GM23338 (cell line): ENCODE data around the gene VWC2. TPM values are rescaled to one million over a fixed set of nuclear protein-coding genes. Genes with fewer than 3 reads are reported as not detected.

Source experiments
- ATAC-seq: fragments of 200-7000 bp; cut with Tn5 transposase; 3 replicates; pipeline ENCODE4 v1.9.1; 2020
- DNase-seq: peaks from one replicate; pipeline ENCODE4 v3.0.0-alpha.2; 2015; ENCODE audit warnings: low spot score
- H2AFZ ChIP-seq: fragments of 200-600 bp; sonication (generic); 2 replicates; pipeline ENCODE4 v1.8.0; 2016; ENCODE audit warnings: antibody characterized with exemption, mild to moderate bottlenecking, moderate library complexity
- H3F3A ChIP-seq: fragments of 200-600 bp; sonication (generic); replicated peaks from 2 replicates; pipeline ENCODE4 v1.8.0; 2017; ENCODE audit warnings: antibody characterized with exemption, mixed run types, low read depth
- H3K27ac ChIP-seq: fragments of 200-600 bp; sonication (generic); 2 replicates; pipeline ENCODE4 v1.6.1; 2016; ENCODE audit warnings: low read depth
- H3K27me3 ChIP-seq: fragments of 200-600 bp; sonication (generic); 2 replicates; pipeline ENCODE4 v1.8.0; 2016; ENCODE audit warnings: mild to moderate bottlenecking, mixed run types, moderate library complexity; ENCODE audit not compliant: insufficient read depth
- H3K36me3 ChIP-seq: fragments of 200-600 bp; sonication (generic); 2 replicates; pipeline ENCODE4 v1.8.0; 2016; ENCODE audit warnings: mild to moderate bottlenecking; ENCODE audit not compliant: insufficient read depth
- H3K4me1 ChIP-seq: fragments of 200-600 bp; sonication (generic); 2 replicates; pipeline ENCODE4 v1.8.0; 2016; ENCODE audit warnings: mild to moderate bottlenecking, moderate library complexity; ENCODE audit not compliant: insufficient read depth
- H3K4me2 ChIP-seq: fragments of 200-600 bp; sonication (generic); 2 replicates; pipeline ENCODE4 v1.7.1; 2017; ENCODE audit warnings: mixed run types
- H3K4me3 ChIP-seq: fragments of 200-600 bp; sonication (generic); 2 replicates; pipeline ENCODE4 v1.6.1; 2016; ENCODE audit warnings: mixed run types
- H3K79me2 ChIP-seq: fragments of 200-600 bp; sonication (generic); replicated peaks from 2 replicates; pipeline ENCODE4 v1.8.0; 2017; ENCODE audit warnings: mild to moderate bottlenecking; ENCODE audit not compliant: insufficient read depth
- H3K9me2 ChIP-seq: fragments of 200-600 bp; sonication (generic); 2 replicates; pipeline ENCODE4 v1.8.0; 2017; ENCODE audit not compliant: insufficient read depth
- H4K20me1 ChIP-seq: fragments of 200-600 bp; sonication (generic); replicated peaks from 2 replicates; pipeline ENCODE4 v1.8.0; 2017; ENCODE audit warnings: mild to moderate bottlenecking; ENCODE audit not compliant: insufficient read depth
- H3K27ac Mint-ChIP-seq: 2 replicates; pipeline ENCODE4 v1.8.0; 2020; ENCODE audit warnings: inconsistent platforms, mild to moderate bottlenecking, moderate library complexity, mixed read lengths
- H3K27me3 Mint-ChIP-seq: 3 replicates; pipeline ENCODE4 v1.8.0; 2022; ENCODE audit warnings: low read depth, mild to moderate bottlenecking, moderate library complexity, mixed read lengths, inconsistent platforms; ENCODE audit not compliant: insufficient read depth, poor library complexity
- H3K36me3 Mint-ChIP-seq: 3 replicates; pipeline ENCODE4 v1.8.0; 2021; ENCODE audit warnings: low read depth, mild to moderate bottlenecking, inconsistent platforms, moderate library complexity, mixed read lengths
- H3K4me1 Mint-ChIP-seq: 3 replicates; pipeline ENCODE4 v1.8.0; 2020; ENCODE audit warnings: mild to moderate bottlenecking, inconsistent platforms, mixed read lengths
- H3K4me3 Mint-ChIP-seq: 3 replicates; pipeline ENCODE4 v1.8.0; 2021; ENCODE audit warnings: moderate library complexity, mild to moderate bottlenecking, inconsistent platforms, mixed read lengths
- H3K9me3 Mint-ChIP-seq: 3 replicates; pipeline ENCODE4 v1.8.0; 2020; ENCODE audit warnings: moderate library complexity, mild to moderate bottlenecking, inconsistent platforms, mixed read lengths
- CTCF ChIP-seq, 2 experiments: fragments of 200-600 bp in 1 of 2; sonication (generic) in 1 of 2; conservative IDR thresholded peaks; 2 replicates each; pipeline versions ENCODE4 v1.5.1 to v1.6.1; 2016 to 2017; ENCODE audit warnings: antibody characterized with exemption in 2 of 2, low read depth in 2 of 2, mild to moderate bottlenecking in 2 of 2, moderate library complexity in 1 of 2
- ETS1 ChIP-seq: IDR thresholded peaks from 2 replicates; pipeline ENCODE4 v1.6.1; 2016; ENCODE audit warnings: antibody characterized with exemption
- EZH2 ChIP-seq: fragments of 200-600 bp; sonication (generic); IDR thresholded peaks from one replicate; pipeline ENCODE4 v1.8.0; 2017; ENCODE audit warnings: antibody characterized with exemption, mild to moderate bottlenecking, low read depth; ENCODE audit not compliant: unreplicated experiment
- JUNB ChIP-seq: IDR thresholded peaks from one replicate; pipeline ENCODE4 v1.6.1; 2016; ENCODE audit warnings: antibody characterized with exemption; ENCODE audit not compliant: unreplicated experiment
- NANOG ChIP-seq: IDR thresholded peaks from 2 replicates; pipeline ENCODE4 v1.6.1; 2016; ENCODE audit warnings: antibody characterized with exemption, borderline replicate concordance
- POLR2AphosphoS5 ChIP-seq: IDR thresholded peaks from 2 replicates; pipeline ENCODE4 v1.6.1; 2016; ENCODE audit warnings: antibody characterized with exemption, low read depth
- REST ChIP-seq: IDR thresholded peaks from one replicate; pipeline ENCODE4 v1.6.1; 2018; ENCODE audit warnings: antibody characterized with exemption; ENCODE audit not compliant: unreplicated experiment
- STAT1 ChIP-seq: IDR thresholded peaks from one replicate; pipeline ENCODE4 v1.6.1; 2016; ENCODE audit warnings: antibody characterized with exemption; ENCODE audit not compliant: unreplicated experiment
- ZNF114 ChIP-seq: fragments of 250-450 bp; sonication (Bioruptor Pico); IDR thresholded peaks from 2 replicates; pipeline ENCODE4 v1.5.0; 2020; ENCODE audit warnings: mild to moderate bottlenecking, moderate library complexity
- ZNF331 ChIP-seq: fragments of 250-450 bp; sonication (Bioruptor Pico); IDR thresholded peaks from 2 replicates; pipeline ENCODE4 v1.5.0; 2020; ENCODE audit warnings: low read depth, mild to moderate bottlenecking, moderate library complexity
- polyA plus RNA-seq: library from polyadenylated mRNA; unstranded; fragments of >200 nt; fragmentation: Nextera tagmentation; extraction: Ambion mirVana; gene quantifications from 2 replicates; pipeline ENCODE4 v1.2.1, GENCODE V29; 2016
- total RNA-seq: library from RNA; depleted of rRNA; stranded (reverse); fragments of >200 nt; shearing (Covaris generic); gene quantifications from 2 replicates; pipeline ENCODE4 v1.2.3, GENCODE V29; 2014

Gene VWC2
- total and polyA plus RNA-seq, 2 experiments from 2014 or later: 0.15 to 0.45 TPM

GRCh38 chr7:49812534-49812933 lies 39.1 kb downstream of the VWC2 start:
- no peak for DNase-seq
- H3K9me3 Mint-ChIP-seq: no peaks in the 10 kb centered on the region
- no peak overlapping the region for H3K4me2 ChIP-seq
- no peaks in the 10 kb centered on the region for H3K79me2 ChIP-seq
- H2AFZ ChIP-seq: peak overlapping the region; percentile 52; the same call in 1 of the 2 replicates
- H3K27ac ChIP-seq: no peak overlapping the region
- no peaks in the 10 kb centered on the region for H3K9me2 ChIP-seq
- H3K36me3 ChIP-seq: no peaks in the 10 kb centered on the region
- peaks cover 1% of the 10 kb centered on the region for H3K27me3 Mint-ChIP-seq
- no peaks in the 10 kb centered on the region for H4K20me1 ChIP-seq
- TF ChIP-seq CTCF (conservative IDR thresholded peaks at IDR 0.05; ENCODE audit: low read depth in 2 of 2): no peak
- no peak for TF ChIP-seq ZNF331 (CRISPR knock-in tag)
- no peak for TF ChIP-seq POLR2AphosphoS5
- TF ChIP-seq REST: no peak
- TF ChIP-seq ETS1: no peak
- TF ChIP-seq JUNB: no peak
- TF ChIP-seq EZH2: no peak
- ATAC-seq: no peak
- peaks cover 3% of the 10 kb centered on the region; the same call in 1 of the 2 replicates for H3K4me1 ChIP-seq
- H3K27me3 ChIP-seq: no peaks in the 10 kb centered on the region
- no peaks in the 10 kb centered on the region for H3K36me3 Mint-ChIP-seq
- H3K4me1 Mint-ChIP-seq: peaks cover 6% of the 10 kb centered on the region; the same call in 2 of the 3 replicates
- H3K4me3 Mint-ChIP-seq: no peak overlapping the region
- H3K4me3 ChIP-seq: no peak overlapping the region
- H3K27ac Mint-ChIP-seq: no peak overlapping the region
- no peaks in the 10 kb centered on the region for H3F3A ChIP-seq

- H3K79me2 ChIP-seq: no peaks in the 10 kb centered on the region
- H3K4me1 ChIP-seq: peaks cover 17% of the 10 kb centered on the region
- H3K9me3 Mint-ChIP-seq: no peaks in the 10 kb centered on the region
- DNase-seq (no peak), ATAC-seq (no peak)
- H2AFZ ChIP-seq: no peak overlapping the region
- H3K4me3 Mint-ChIP-seq: no peak overlapping the region
- no peaks in the 10 kb centered on the region for H3F3A ChIP-seq
- no peaks in the 10 kb centered on the region for H3K36me3 ChIP-seq
- peaks cover 28% of the 10 kb centered on the region for H3K4me1 Mint-ChIP-seq
- no peaks in the 10 kb centered on the region for H3K27me3 ChIP-seq
- H3K4me3 ChIP-seq: no peak overlapping the region
- peaks cover 1% of the 10 kb centered on the region for H3K27me3 Mint-ChIP-seq
- H3K4me2 ChIP-seq: no peak overlapping the region
- no peak overlapping the region for H3K27ac Mint-ChIP-seq
- H3K9me2 ChIP-seq: no peaks in the 10 kb centered on the region
- H3K36me3 Mint-ChIP-seq: no peaks in the 10 kb centered on the region; the same call in 2 of the 3 replicates
- H3K27ac ChIP-seq: no peak overlapping the region
- no peaks in the 10 kb centered on the region for H4K20me1 ChIP-seq
- TF ChIP-seq ZNF331 (CRISPR knock-in tag): no peak
- no peak for TF ChIP-seq STAT1
- no peak for TF ChIP-seq ETS1
- no peak for TF ChIP-seq NANOG
- no peak for TF ChIP-seq ZNF114
- no peak for TF ChIP-seq JUNB
These were observed 43.8 kb downstream of the VWC2 start for GRCh38 chr7:49817279-49817678.
